GM18511 (cell line): Measurements from ENCODE around the gene FAM217B.

Experiments used
- ATAC-seq: cut with Tn5 transposase; IDR thresholded peaks from one replicate; pipeline ENCODE4 v1.9.1; 2021; ENCODE audit warnings: mild to moderate bottlenecking, moderate library complexity; ENCODE audit not compliant: unreplicated experiment

The FAM217B gene

GRCh38 chr20:59972037-59972801 is 32.0 kb downstream of the FAM217B start:
- no peak for ATAC-seq

GRCh38 chr20:59976156-59976782 is 36.1 kb downstream of the FAM217B start:
- ATAC-seq, result no peak

GRCh38 chr20:59977086-59977485 is 36.9 kb downstream of the FAM217B start:
- ATAC-seq, result no peak

DNA sequence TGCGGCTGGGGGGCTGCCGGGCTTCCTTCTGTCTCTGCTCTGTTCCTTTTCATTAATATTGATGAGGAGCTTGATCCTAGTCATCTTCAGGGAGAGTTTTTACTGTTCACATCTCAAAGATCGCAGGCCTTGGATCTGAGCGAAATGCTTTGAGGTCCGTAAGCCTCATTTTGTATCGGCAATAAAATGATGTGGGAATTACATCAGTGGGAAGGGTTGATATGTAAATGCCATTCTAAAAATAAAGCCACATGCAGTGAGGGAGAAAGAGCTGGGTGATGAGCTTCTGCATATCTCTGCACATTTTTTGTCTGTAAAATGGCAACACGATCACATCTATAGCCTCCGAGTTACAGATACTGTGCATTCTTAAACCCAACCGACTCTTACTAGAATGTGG is 42.9 kb downstream of the FAM217B start:
- ATAC-seq, result no peak

DNA sequence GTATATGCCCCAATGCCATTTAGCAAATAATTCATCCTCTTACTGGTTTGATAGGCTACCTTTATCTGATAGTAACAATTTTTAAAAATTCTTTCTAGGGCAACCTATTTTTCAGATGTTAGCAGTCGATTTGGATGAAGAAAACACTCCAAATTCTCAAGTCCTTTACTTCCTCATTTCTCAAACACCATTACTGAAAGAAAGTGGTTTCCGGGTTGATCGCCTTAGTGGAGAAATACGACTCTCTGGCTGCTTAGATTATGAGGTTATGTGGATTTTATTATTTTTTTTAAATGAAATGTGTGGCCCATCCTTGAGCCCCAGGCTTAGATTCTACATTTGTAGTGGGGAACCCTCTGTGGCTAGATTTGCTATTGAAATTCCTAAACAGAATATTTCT is 44.4 kb downstream of the FAM217B start:
- no peak for ATAC-seq

DNA sequence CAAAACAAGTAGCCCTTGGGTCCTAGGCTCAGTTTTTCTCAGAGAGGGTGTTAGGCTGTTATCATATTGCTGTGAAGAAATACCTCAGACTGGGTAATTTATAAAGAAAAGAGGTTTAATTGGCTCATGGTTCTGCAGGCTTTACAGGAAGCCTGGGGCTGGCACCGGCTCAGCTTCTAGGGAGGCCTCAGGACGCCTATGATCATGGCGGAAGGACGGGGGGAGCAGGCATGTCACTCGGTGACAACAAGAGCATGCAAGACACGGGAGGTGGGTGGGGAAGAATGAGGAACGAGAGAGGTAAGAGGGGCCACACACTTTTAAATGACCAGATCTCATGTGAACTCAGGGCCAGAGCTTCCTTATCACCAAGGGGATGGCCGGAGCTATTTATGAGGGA is 45.0 kb downstream of the FAM217B start:
- ATAC-seq, result no peak

DNA sequence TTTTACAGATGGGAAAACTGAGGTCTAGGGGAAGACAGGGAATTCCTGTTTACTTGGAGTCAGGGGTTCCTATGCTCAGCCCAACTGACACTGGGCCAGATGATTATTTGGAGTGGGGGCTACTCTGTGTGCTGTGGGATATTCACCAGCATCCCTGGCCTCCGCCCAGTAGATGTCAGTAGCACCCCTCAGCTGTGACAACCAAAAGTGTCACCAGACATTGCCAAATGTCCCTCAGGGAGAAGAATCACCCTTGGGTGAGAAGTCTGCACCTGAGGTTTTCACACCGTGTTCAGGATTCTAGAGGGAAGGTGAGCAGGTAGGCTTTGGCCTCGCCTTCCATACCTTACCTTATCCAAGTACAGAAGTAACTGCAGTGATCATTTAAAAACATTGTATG is 45.7 kb downstream of the FAM217B start:
- ATAC-seq, result peak; percentile 49

DNA sequence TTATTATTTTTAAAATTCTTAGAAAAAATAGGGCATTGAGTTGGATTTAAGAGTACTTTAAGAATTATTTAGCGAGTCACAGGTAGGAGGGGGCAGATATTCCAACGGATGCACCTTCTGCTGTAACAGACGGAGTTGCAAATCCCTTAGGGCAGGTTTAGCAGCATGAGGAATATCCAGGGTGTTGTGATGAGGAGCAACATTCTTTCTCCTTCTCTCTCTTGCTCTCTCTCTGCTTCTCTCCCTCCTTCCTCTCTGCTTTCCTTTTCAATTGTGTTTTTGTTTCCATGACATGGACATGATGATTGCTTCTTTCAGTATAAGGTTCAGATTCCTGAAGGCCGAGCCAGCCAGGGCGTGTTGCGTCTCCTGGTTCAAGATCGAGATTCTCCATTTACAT is 46.9 kb downstream of the FAM217B start:
- ATAC-seq, result no peak

DNA sequence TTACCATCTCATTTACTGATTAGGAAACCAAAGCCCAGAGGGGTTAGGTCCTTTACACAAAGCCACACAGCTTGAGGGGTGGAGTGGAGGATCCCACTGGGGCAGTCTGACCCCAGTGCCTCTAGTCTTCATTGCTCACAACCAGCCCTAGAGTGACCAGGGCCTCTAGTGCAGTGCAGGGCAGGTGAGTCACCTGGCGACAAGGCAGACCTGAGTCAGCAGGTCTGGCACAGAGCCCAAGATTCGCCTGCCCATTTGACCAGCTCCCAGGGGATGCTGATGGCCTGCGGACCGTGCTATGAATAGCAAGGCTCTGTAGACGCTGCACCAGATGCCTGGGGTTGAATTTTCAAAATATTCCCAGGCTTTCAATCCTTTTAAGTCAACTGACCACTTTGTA is 48.0 kb downstream of the FAM217B start:
- ATAC-seq, result no peak

DNA sequence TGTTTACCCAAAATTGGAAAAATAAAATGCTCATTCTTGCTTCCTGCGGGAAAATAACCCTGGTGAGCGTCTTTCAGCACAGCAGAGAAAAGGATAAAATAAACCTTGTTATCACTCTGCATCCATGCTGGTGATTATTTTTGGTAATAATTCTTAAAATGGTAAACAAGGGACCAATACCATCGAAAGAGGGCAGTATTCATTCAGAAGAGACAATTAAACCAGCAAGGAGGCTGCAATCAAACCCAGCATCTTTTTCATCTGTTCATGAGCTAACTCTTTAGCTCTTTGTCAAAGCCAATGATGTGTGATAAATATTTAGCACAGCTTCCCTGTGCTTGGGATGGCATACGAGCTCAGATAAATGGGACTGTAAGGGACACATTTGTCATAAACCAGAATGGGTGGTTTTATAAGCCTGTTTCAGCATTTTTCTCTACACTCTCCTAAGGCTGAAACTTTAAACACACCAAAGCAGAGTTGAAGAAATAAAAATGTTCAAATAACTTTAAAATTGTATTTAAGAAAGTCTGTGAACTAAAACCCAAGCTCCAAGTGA is 52.4 kb downstream of the FAM217B start:
- no peak for ATAC-seq

DNA sequence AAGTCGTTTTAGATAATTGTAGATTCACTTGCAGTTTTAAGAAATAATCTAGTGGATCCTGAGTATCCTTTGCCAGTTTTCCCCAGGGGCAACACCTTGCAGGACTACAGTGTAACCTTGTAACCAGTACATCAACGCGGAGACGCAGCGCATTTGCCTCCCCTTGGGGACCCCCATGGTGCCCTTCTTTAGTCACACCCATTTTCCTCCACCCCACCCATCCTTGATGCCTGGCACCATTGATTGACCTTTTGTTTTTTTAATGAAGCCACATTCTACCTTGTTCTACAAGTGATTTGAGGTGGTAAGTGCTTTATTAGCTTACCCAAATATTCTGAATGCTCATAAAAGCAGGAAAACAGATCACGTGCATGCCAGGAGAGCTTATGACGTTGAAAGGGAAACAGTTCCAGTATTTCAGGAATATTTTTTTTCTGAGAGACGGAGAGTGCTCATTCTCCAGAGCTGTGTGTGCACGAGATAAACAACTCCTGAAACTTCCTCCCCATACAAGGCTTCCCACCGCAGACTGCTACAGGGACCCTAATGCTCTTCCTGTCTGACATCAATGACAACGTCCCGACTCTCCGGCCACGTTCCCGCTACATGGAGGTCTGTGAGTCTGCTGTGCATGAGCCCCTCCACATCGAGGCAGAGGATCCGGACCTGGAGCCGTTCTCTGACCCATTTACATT is 53.7 kb downstream of the FAM217B start:
- no peak for ATAC-seq

GRCh38 chr20:59994697-59995122 is 54.5 kb downstream of the FAM217B start:
- no peak for ATAC-seq

DNA sequence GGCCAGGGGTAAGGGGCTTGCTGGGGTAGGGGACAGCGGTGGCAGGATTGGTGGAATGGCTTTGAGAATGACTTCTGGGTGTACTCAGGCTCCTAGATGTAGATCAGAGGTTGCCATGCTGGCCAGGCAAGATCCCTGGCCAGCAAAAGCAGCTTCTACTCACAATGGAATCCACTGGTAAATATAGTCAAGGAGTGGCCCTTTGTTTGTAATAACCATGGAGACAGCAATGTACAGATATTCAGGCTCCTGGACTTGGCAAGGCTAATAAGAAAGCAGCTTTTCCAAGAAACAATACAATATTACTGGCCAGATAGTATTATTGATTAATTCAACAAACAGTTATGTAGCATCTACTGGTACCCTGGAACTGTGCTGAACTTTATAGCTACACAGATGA is 55.9 kb downstream of the FAM217B start:
- no peak for ATAC-seq

DNA sequence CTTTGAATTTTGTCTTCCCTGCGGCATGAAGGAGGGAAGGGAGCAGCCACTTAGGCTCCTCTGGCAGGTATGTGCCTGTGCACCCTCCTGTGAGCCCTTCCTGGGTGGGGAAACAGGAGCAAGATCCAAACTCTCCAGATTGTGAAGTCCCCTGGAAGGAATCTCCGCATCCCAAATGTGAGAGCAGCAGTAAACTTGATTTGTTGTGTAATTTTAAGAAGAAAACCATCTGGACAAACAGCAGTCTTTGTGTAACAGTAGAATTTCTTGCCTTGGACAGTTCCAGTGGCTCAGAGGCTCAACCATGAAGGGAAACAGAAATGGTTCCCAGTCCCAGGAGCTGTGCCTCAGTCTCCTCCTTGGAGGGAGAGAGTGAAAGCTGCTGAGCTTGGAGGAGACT is 57.7 kb downstream of the FAM217B start:
- ATAC-seq, result no peak
